GM19455 (cell line): ENCODE data around the gene RXFP4.
"Not testable (repeated sequence)": the region's sequence is repeated elsewhere in the genome, so short reads cannot be mapped to it uniquely, and the experiment has no call there.

Experiments
- ATAC-seq: cut with Tn5 transposase; IDR thresholded peaks from one replicate; pipeline ENCODE4 v1.9.1; 2021; ENCODE audit not compliant: unreplicated experiment

The RXFP4 gene

GRCh38 chr1:155929057-155929456 is 12.4 kb upstream of the RXFP4 start:
- ATAC-seq: no peak

- ATAC-seq: not testable (repeated sequence)
Measured at GRCh38 chr1:155930725-155931124, 10.7 kb upstream of the RXFP4 start.

GRCh38 chr1:155931332-155932038 is 10.0 kb upstream of the RXFP4 start:
- no peak for ATAC-seq

- ATAC-seq: no peak
Measured at GRCh38 chr1:155932081-155932480, 9.4 kb upstream of the RXFP4 start.

- ATAC-seq: no peak
Measured at GRCh38 chr1:155932487-155932886, 9.0 kb upstream of the RXFP4 start.

- ATAC-seq: no peak
Measured at GRCh38 chr1:155933591-155934096, 7.8 kb upstream of the RXFP4 start.

- ATAC-seq: peak; percentile 83
Measured at GRCh38 chr1:155934097-155934935, 7.1 kb upstream of the RXFP4 start, which contains the start of gene KHDC4. Gene KHDC4, minus strand, starts transcription at chr1:155934413. Its CDS starts 40 bp downstream, at chr1:155934373.

- ATAC-seq: peak; percentile 12
Measured at GRCh38 chr1:155934936-155935590, 6.4 kb upstream of the RXFP4 start.

- no peak for ATAC-seq
Measured at GRCh38 chr1:155938220-155938627, 3.2 kb upstream of the RXFP4 start.

- no peak for ATAC-seq
Measured at GRCh38 chr1:155940482-155940992, 901 bp upstream of the RXFP4 start.

GRCh38 chr1:155941845-155942531 is 550 bp downstream of the RXFP4 start:
- no peak for ATAC-seq

- ATAC-seq: no peak
Measured at GRCh38 chr1:155942578-155943141, 1.2 kb downstream of the RXFP4 start.

- ATAC-seq: no peak
Measured at GRCh38 chr1:155944444-155944799, 3.0 kb downstream of the RXFP4 start.

- no peak for ATAC-seq
Measured at GRCh38 chr1:155946633-155947219, 5.3 kb downstream of the RXFP4 start.

- ATAC-seq: no peak
Measured at GRCh38 chr1:155947292-155947691, 5.9 kb downstream of the RXFP4 start.

GRCh38 chr1:155947741-155948140 is 6.3 kb downstream of the RXFP4 start:
- no peak for ATAC-seq

GRCh38 chr1:155950829-155951228 is 9.4 kb downstream of the RXFP4 start:
- ATAC-seq: no peak

GRCh38 chr1:155951753-155952504 is 10.5 kb downstream of the RXFP4 start:
- ATAC-seq: no peak

GRCh38 chr1:155952505-155952890 is 11.1 kb downstream of the RXFP4 start:
- no peak for ATAC-seq
